KOPT-K1 (cell line): ENCODE results near the gene PIGZ.
A peak's percentile ranks its signal among the peaks of the same experiment; 100 is the strongest.

Experiments used
- H3K27ac ChIP-seq: fragments of 200-600 bp; sonication (generic); 2 replicates; pipeline ENCODE4 v1.5.1; 2016; ENCODE audit warnings: antibody characterized with exemption, mild to moderate bottlenecking, low read depth, low read length; ENCODE audit not compliant: poor library complexity, severe bottlenecking
- H3K36me3 ChIP-seq: fragments of 200-600 bp; sonication (generic); 2 replicates; pipeline ENCODE4 v1.5.1; 2017; ENCODE audit warnings: antibody characterized with exemption, mild to moderate bottlenecking, low read length, moderate library complexity; ENCODE audit not compliant: insufficient read depth
- H3K9me3 ChIP-seq: fragments of 200-600 bp; sonication (generic); 2 replicates; pipeline ENCODE4 v1.5.1; 2017; ENCODE audit warnings: antibody characterized with exemption, low read length, mild to moderate bottlenecking; ENCODE audit not compliant: insufficient read depth, poor library complexity, severe bottlenecking

PIGZ gene

DNA sequence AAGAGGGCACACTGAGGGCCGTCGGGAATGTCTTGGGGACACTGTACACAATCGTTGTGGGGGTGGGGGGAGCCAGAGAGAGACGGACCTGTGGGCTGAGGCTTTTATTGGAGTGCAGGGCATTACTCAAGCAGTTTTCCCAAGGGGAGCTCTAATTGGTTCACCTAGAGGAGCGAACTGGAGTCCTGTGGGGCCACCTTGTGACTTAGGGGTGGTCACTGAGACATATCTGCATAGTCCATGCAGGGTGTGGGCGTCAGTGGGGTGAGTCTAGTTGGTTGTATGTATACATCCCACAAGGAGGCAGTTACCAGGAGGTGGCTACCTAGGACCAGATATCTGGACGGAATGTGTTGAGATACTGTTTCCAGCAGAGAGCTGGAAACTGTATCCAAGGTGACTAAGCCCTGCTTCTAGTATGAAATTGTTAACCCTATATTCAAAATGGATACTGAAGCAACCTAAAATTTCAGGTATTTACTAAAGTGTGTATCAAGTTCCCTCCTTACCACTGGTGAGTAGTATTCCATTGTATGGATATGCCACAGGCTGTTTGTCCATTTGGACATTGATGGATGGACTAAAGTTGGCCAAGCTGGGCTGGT lies 2.6 kb upstream of the PIGZ start:
- no peaks in the 10 kb centered on the region for H3K9me3 ChIP-seq
- H3K27ac ChIP-seq: no peak overlapping the region
- H3K36me3 ChIP-seq: no peaks in the 10 kb centered on the region

DNA sequence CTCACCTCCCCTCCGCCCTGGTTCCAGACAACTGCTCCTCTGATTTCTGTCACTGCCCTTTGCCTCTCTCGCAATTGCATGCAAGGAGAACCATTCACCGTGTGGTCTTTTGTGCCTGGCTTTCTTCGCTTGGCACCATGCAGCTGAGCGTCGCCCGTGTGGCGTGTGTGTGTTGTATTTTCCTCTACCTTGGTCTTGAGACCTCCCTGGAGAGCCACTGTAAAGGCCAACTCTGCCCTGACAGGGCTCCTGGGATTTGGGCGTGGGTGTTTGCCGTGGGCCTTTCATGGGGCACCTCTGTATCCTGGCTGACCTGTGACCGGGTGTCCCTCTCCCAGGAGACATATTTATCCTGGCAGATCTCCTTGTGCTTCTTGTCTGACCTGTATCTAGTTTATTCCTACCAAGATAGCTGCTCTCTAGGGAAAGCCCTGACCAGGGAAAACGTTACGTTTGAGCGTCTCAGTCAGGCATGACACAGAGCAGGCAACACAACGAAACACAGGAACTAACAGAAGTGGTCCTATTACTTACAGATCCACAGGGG lies 2.0 kb upstream of the PIGZ start:
- H3K36me3 ChIP-seq: no peaks in the 10 kb centered on the region
- no peak overlapping the region for H3K27ac ChIP-seq
- H3K9me3 ChIP-seq: no peaks in the 10 kb centered on the region

GRCh38 chr3:196969660-196970546 lies 1.3 kb upstream of the PIGZ start:
- Histone ChIP-seq H3K27ac (peak overlapping the region; percentile 59), H3K9me3 (no peaks in the 10 kb centered on the region), H3K36me3 (no peaks in the 10 kb centered on the region)

GRCh38 chr3:196969134-196969659 lies 564 bp upstream of the PIGZ start:
- no peaks in the 10 kb centered on the region for H3K9me3 ChIP-seq
- H3K27ac ChIP-seq: peak overlapping the region; percentile 59
- no peaks in the 10 kb centered on the region for H3K36me3 ChIP-seq

- no peaks in the 10 kb centered on the region for H3K36me3 ChIP-seq
- H3K27ac ChIP-seq: no peak overlapping the region
- no peaks in the 10 kb centered on the region for H3K9me3 ChIP-seq
Observed at GRCh38 chr3:196967412-196968232, 1.0 kb downstream of the PIGZ start.

GRCh38 chr3:196966526-196967401 lies 1.9 kb downstream of the PIGZ start:
- no peak overlapping the region for H3K27ac ChIP-seq
- no peaks in the 10 kb centered on the region for H3K36me3 ChIP-seq
- no peaks in the 10 kb centered on the region for H3K9me3 ChIP-seq

DNA sequence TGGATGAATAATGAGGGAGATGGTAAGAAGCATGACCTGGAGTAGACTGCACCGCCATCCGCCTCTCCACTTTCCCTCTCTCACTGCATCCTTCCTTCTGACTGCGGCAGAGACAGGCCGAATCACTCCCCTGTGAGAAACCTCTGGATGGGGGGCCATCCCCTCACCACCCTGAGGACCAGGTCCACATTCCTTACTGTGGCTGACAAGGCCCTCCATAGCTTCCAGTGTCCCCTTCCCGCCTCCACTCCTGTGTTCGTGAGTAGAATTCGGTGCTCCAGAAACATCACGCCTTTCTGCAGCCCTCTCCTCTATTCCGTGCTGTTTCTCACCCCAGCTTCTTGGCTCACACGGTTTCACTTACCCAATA lies 2.8 kb downstream of the PIGZ start:
- no peak overlapping the region for H3K27ac ChIP-seq

DNA sequence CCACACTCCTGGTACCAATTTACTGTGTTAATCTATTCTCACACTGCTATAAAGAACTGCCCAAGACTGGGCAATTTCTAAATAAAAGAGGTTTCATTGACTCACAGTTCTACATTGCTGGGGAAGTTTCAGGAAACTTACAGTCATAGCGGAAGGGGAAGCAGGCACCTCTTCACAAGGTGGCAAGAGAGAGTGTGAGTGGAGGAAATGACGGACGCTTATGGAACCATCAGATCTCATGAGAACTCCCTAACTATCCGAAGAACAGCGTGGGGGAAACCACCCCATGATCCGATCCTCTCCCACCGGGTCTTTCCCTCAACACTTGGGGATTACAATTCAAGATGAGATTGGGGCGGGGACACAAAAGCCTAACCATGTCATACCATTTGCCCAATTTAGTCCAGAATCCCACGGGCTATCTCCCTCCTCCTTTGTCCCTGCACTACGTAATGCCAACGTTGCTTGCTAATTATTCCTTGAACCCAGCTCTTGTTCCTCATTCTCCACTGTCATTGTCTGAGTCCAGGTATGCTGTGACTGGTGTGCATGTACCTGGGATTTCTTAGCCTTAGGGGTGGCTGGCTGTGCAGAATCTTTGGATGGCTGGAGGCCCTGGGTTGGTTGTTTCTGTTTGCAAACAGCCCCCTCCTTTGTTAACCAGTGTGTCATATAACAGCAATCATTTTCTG lies 3.4 kb downstream of the PIGZ start:
- Histone ChIP-seq H3K36me3 (no peaks in the 10 kb centered on the region), H3K27ac (no peak overlapping the region), H3K9me3 (no peaks in the 10 kb centered on the region)

More for the DNA sequence above, 2.8 kb downstream of the PIGZ start:
- no peaks in the 10 kb centered on the region for H3K9me3 ChIP-seq
- H3K36me3 ChIP-seq: no peaks in the 10 kb centered on the region

DNA sequence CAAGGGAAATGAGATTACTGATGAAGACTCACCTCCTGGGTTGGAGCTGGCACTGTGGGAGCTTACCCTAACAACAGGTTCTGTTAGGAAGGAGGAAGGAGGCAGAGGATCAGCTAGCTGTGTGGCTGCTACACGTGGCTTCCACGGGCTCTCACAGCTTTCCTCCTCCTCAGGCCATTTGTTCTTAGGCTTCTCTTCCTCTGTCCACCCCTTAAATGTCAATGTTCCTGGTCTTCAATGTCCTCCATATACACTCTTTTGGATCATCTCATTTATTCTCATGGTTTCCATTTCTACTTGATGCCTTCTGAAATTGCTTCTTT lies 5.0 kb downstream of the PIGZ start:
- Histone ChIP-seq H3K9me3 (no peaks in the 10 kb centered on the region), H3K36me3 (no peaks in the 10 kb centered on the region), H3K27ac (peak overlapping the region; percentile 25)

DNA sequence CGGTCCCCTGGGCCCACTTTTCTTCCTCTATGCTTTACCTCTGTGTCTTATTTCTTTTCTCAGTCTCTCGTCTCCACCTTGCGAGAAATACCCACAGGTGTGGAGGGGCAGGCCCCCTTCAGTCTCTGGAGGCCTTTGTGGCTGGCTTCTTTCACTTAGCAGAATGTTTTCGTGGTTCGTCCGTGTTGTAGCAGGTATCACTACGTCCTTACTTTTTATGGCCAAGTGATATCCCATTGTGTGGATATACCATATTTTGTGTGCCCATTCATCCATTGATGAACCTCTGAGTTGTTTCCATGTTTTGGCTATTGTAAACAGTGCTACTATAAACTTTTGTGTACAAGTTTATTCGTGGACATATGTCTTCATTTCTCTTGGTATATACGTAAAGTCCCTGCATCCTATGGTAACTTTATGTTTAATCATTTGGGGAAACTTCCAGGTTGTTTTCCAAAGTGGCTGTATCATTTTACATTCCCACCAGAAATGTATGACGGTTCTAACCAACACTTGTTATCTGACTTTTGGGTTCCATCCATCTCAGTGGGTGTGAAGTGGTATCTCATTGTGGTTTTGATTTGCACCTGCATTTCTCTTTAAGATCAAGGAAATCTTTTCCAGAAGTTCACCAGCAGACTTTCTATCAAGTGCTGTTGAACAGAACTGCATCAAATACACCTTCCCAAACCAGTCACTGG lies 5.6 kb downstream of the PIGZ start:
- Histone ChIP-seq H3K27ac (peak overlapping the region; percentile 25), H3K9me3 (no peaks in the 10 kb centered on the region)

DNA sequence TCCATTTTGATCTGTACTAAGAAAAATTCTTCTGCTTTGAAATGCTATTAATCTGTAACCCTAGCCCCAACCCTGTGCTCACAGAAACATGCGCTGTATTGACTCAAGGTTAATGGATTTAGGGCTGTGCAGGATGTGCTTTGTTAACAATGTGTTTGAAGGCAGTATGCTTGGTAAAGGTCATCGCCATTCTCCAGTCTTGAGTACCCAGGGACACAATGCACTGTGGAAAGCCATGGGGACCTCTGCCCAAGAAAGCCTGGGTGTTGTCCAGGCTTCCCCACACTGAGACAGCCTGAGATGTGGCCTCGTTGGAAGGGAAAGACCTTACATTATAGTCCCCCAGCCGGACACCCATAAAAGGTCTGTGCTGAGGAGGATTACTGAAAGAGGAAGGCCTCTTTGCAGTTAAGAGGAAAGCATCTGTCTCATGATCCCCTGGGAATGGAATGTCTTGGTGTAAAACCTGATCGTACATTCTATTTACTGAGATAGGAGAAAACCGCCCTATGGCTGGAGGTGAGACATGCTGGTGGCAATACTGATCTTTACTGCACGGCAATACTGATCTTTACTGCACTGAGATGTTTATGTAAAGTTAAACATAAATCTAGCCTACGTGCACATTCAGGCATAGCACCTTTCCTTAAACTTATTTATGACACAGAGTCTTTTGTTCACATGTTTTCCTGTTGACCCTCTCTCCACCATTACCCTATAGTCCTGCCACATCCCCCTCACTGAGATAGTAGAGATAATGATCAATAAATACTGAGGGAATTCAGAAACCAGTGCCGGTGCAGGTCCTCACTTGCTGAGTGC lies 6.3 kb downstream of the PIGZ start:
- Histone ChIP-seq H3K9me3 (no peaks in the 10 kb centered on the region), H3K27ac (peak overlapping the region; percentile 25), H3K36me3 (no peaks in the 10 kb centered on the region)

More for the DNA sequence above, 5.6 kb downstream of the PIGZ start:
- H3K36me3 ChIP-seq: no peaks in the 10 kb centered on the region

GRCh38 chr3:196954832-196955231 lies 13.8 kb downstream of the PIGZ start:
- H3K9me3 ChIP-seq: no peaks in the 10 kb centered on the region
- no peak overlapping the region for H3K27ac ChIP-seq
- H3K36me3 ChIP-seq: no peaks in the 10 kb centered on the region

DNA sequence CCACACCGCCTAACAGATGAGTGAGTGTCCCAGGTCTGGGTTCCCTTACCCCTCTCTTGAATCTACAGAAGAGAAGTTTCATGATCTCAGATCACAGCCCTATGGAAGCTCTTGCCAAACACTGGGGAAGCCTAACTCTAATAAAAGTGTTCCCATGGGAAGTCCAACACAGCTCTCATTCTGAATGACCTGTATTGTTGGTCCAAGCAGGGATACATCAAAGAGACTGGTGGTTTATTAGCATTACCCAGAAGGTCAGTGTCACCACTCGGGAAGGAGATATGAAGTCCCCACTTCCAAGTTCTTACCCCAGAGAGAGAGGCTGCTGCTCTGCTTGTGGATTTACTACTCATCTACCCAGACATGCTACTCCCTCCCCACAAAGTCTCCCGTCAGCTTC lies 17.3 kb downstream of the PIGZ start:
- H3K9me3 ChIP-seq: no peaks in the 10 kb centered on the region
- no peak overlapping the region for H3K27ac ChIP-seq
- H3K36me3 ChIP-seq: peaks cover 2% of the 10 kb centered on the region; the same call in 1 of the 2 replicates
